BJ (cell line): ENCODE measurements around the gene SPATA20. TPM values are rescaled to one million over a fixed set of nuclear protein-coding genes. Genes with fewer than 3 reads are reported as not detected.

Experiments
- CTCF ChIA-PET: fragments of 350-600 bp; formaldehyde crosslinking; extraction: SDS; loops from one replicate; lab custom pipeline; 2021; ENCODE audit warnings: antibody characterized with exemption, inconsistent platforms; lab: Yijun Ruan, JAX
- POLR2A ChIA-PET: fragments of 300-600 bp; sonication (Branson Sonifier 250); formaldehyde crosslinking; extraction: SDS; loops from one replicate; lab custom pipeline; 2021; ENCODE audit warnings: antibody characterized with exemption; lab: Charles Lee
- DNase-seq: peaks from one replicate; pipeline ENCODE4 v3.0.0-alpha.2; 2011; ENCODE audit warnings: low read depth
- H3K27me3 ChIP-seq: 2 replicates; pipeline ENCODE4 v1.6.0; 2011; ENCODE audit warnings: low read length; ENCODE audit not compliant: control insufficient read depth, insufficient read depth
- H3K36me3 ChIP-seq: 2 replicates; pipeline ENCODE4 v1.5.1; 2011; ENCODE audit warnings: low read length; ENCODE audit not compliant: control insufficient read depth, insufficient read depth
- H3K4me3 ChIP-seq: 2 replicates; pipeline ENCODE4 v1.5.1; 2011; ENCODE audit warnings: low read depth, mild to moderate bottlenecking, control low read depth, low read length
- polyA plus RNA-seq: library from polyadenylated mRNA; depleted of rRNA; stranded (reverse); fragments of >200 nt; gene quantifications from 2 replicates; pipeline ENCODE4 v1.2.3, GENCODE V29; 2011
- TF ChIP-seq, protein P1 (sequence below): IDR thresholded peaks from 2 replicates; pipeline ENCODE4 v1.5.1; 2011; ENCODE audit warnings: low read depth, mild to moderate bottlenecking, control low read depth, inconsistent platforms, low read length, moderate library complexity; ENCODE audit not compliant: insufficient read depth

The SPATA20 gene
- polyA plus RNA-seq, 1 experiment, result 46.4 TPM

DNA sequence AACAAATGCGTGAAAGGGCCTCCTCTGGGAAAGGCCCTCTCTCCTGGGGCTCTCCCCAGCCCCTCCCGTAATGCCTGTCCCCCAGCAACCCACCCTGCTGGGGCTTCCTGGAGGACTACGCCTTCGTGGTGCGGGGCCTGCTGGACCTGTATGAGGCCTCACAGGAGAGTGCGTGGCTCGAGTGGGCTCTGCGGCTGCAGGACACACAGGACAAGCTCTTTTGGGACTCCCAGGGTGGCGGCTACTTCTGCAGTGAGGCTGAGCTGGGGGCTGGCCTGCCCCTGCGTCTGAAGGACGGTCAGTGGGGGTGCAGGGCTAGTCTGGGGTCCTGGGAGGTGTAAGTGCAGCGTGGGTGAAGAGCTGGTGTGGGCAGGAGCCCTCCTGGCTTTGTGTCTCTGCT, 4.9 kb downstream of the SPATA20 start:
- ChIA-PET CTCF (interaction anchor here (1.2 to 8.2 kb wide), 6 partner anchors 9 to 150 kb away, joined by 3 to 186 read pairs (median 29); partner anchors contain the start of gene CACNA1G), POLR2A (interaction anchor here (0.6 kb wide), 1 partner anchor 32 kb away, joined by 3 read pairs; no protein-coding TSS in a partner anchor)
- no peak for DNase-seq

DNA sequence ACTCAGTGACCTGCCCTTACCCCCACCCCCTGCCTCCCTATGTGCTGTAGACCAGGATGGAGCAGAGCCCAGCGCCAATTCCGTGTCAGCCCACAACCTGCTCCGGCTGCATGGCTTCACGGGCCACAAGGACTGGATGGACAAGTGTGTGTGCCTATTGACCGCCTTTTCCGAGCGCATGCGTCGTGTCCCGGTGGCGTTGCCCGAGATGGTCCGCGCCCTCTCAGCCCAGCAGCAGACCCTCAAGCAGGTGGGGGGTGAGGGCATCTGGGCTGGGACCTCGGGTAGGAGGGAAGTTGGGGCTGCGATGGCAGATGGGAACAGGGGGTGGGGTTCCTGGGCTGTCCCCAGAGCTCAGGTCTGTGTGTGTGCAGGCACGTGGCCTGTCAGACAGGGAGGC, 7.2 kb downstream of the SPATA20 start:
- TF ChIP-seq, protein P1, sequence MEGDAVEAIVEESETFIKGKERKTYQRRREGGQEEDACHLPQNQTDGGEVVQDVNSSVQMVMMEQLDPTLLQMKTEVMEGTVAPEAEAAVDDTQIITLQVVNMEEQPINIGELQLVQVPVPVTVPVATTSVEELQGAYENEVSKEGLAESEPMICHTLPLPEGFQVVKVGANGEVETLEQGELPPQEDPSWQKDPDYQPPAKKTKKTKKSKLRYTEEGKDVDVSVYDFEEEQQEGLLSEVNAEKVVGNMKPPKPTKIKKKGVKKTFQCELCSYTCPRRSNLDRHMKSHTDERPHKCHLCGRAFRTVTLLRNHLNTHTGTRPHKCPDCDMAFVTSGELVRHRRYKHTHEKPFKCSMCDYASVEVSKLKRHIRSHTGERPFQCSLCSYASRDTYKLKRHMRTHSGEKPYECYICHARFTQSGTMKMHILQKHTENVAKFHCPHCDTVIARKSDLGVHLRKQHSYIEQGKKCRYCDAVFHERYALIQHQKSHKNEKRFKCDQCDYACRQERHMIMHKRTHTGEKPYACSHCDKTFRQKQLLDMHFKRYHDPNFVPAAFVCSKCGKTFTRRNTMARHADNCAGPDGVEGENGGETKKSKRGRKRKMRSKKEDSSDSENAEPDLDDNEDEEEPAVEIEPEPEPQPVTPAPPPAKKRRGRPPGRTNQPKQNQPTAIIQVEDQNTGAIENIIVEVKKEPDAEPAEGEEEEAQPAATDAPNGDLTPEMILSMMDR, result no peak
- no peak for DNase-seq
- H3K27me3 ChIP-seq, result peaks cover 11% of the 10 kb centered on the region
- CTCF ChIA-PET, result interaction anchor here (1.1 to 2.3 kb wide), 2 partner anchors 72 to 143 kb away, joined by 3 to 6 read pairs; no protein-coding TSS in a partner anchor
- POLR2A ChIA-PET, result no interaction called here
- no peak overlapping the region for H3K4me3 ChIP-seq
- peaks cover 22% of the 10 kb centered on the region for H3K36me3 ChIP-seq

More for the DNA sequence above, 4.9 kb downstream of the SPATA20 start:
- Histone ChIP-seq H3K36me3 (peaks cover 23% of the 10 kb centered on the region), H3K4me3 (no peak overlapping the region), H3K27me3 (no peaks in the 10 kb centered on the region)
- TF ChIP-seq, protein P1, result no peak

DNA sequence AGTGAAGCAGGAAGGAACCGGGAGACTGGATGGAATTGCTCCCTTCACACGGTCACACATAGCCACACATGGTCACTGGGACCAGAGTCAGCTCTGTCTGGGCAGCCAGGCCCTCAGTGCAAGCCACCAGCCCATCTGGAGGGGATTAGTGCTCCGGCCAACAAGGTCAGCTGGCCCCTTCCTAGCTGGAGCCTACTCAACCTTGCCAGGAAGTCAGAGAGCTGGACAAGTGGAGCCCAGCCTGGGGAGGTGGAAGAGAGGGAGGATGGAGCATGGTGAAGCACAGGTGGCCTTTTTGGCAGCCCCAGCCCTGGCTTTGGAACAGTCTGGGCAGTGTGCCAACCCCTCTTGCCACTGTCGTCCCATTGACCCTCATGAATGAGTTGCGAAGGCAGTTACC, 9.8 kb downstream of the SPATA20 start:
- peaks cover 11% of the 10 kb centered on the region for H3K36me3 ChIP-seq
- POLR2A ChIA-PET, result no interaction called here
- H3K4me3 ChIP-seq, result no peak overlapping the region
- no peak for DNase-seq
- H3K27me3 ChIP-seq, result peaks cover 22% of the 10 kb centered on the region
- CTCF ChIA-PET, result interaction anchor here (1.2 to 2.9 kb wide), 5 partner anchors 67 to 138 kb away, joined by 3 to 16 read pairs (median 11); no protein-coding TSS in a partner anchor
- TF ChIP-seq, protein P1, result no peak

- Histone ChIP-seq H3K36me3 (peaks cover 9% of the 10 kb centered on the region), H3K4me3 (no peak overlapping the region), H3K27me3 (peaks cover 29% of the 10 kb centered on the region)
- TF ChIP-seq, protein P1, result no peak
- POLR2A ChIA-PET, result interaction anchor here (0.7 kb wide), 1 partner anchor 19 kb away, joined by 3 read pairs; no protein-coding TSS in a partner anchor
- DNase-seq, result no peak
- CTCF ChIA-PET, result interaction anchor here (1.0 to 2.9 kb wide), 3 partner anchors 68 to 137 kb away, joined by 3 to 16 read pairs (median 13); no protein-coding TSS in a partner anchor
Measured at GRCh38 chr17:50557630-50558029, 10.7 kb downstream of the SPATA20 start.

DNA sequence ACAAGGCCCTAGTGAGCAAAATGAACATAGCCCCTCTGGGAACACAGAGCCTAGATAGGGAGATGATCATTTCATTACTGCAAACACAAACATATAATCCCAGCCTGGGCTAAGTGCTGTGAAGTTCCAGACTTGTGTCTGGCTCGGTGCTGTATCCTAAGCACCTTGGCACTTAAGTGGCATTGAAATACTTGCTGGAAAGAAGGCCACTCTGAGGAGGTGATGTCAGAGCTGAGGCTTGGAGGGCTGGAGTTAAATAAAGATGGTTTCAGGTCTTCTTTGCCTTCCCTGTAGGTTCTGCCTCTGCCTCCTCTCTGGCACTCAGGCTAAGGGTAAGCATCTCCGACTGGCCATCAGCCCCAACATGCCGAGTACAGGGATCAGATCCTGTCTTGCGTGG, 11.1 kb downstream of the SPATA20 start:
- ChIA-PET CTCF (interaction anchor here (1.0 to 2.9 kb wide), 3 partner anchors 68 to 137 kb away, joined by 3 to 16 read pairs (median 13); no protein-coding TSS in a partner anchor), POLR2A (no interaction called here)
- H3K4me3 ChIP-seq, result no peak overlapping the region
- TF ChIP-seq, protein P1, result no peak
- DNase-seq, result no peak
- H3K36me3 ChIP-seq, result peaks cover 9% of the 10 kb centered on the region
- peaks cover 34% of the 10 kb centered on the region for H3K27me3 ChIP-seq
